ENCODE data around the gene JCAD.

JCAD gene

GRCh38 chr10:30051220-30051619, 8.2 kb downstream of the JCAD start:
- Histone ChIP-seq H3K4me2 (ENCODE audit: low read length, poor library complexity, severe bottlenecking) (no peak overlapping the region), H3K36me3 (ENCODE audit: control insufficient read depth in 1 of 2, insufficient read depth in 2 of 2, low read depth in 1 of 2, low read length in 2 of 2) (peaks cover 19 to 24% of the 10 kb centered on the region in 2 experiments), H3K27me3 (ENCODE audit: control insufficient read depth in 1 of 2, insufficient read depth in 1 of 2, low read length in 2 of 2) (no peaks in the 10 kb centered on the region), H3K4me3 (ENCODE audit: insufficient read depth in 1 of 2, low read depth in 1 of 2, low read length in 2 of 2) (no peak overlapping the region), H3K4me1 (ENCODE audit: control insufficient read depth, insufficient read depth, low read depth, low read length) (peaks cover 11% of the 10 kb centered on the region), H2AK5ac (ENCODE audit: low read length, severe bottlenecking) (no peak overlapping the region), H2BK15ac (ENCODE audit: low read depth, poor library complexity, severe bottlenecking) (no peak overlapping the region), H2BK120ac (ENCODE audit: low read depth, low read length) (no peak overlapping the region), H2BK5ac (ENCODE audit: low read depth, low read length, poor library complexity, severe bottlenecking) (no peak overlapping the region), H3K18ac (ENCODE audit: low read depth in 1 of 2, low read length in 2 of 2) (no peak overlapping the region), H4K8ac (ENCODE audit: low read length) (no peak overlapping the region), H2BK12ac (ENCODE audit: low read length in 2 of 2) (no peak overlapping the region), H2AFZ (ENCODE audit: low read depth, low read length) (no peak overlapping the region), H3K9ac (ENCODE audit: low read length) (no peak overlapping the region), H3K23ac (ENCODE audit: low read length in 2 of 2) (no peak overlapping the region), H3K14ac (ENCODE audit: low read length in 2 of 2) (no peak overlapping the region), H3K79me1 (replicated peaks; ENCODE audit: low read length, poor library complexity, severe bottlenecking) (peaks cover 17% of the 10 kb centered on the region), H4K91ac (ENCODE audit: low read length) (no peak overlapping the region), H3K4ac (ENCODE audit: low read depth in 1 of 2, low read length in 2 of 2) (no peak overlapping the region), H3K9me3 (ENCODE audit: control insufficient read depth, low read length) (no peaks in the 10 kb centered on the region), H3K27ac (ENCODE audit: low read length, poor library complexity, severe bottlenecking) (no peak overlapping the region)
- WGBS: 73% methylated on average over 4 of the region's 8 CpGs
- peak; percentile 18 for DNase-seq

GRCh38 chr10:30050411-30050810, 9.0 kb downstream of the JCAD start:
- no peak overlapping the region for H3K9ac ChIP-seq (ENCODE audit: low read length)
- H2BK12ac ChIP-seq (ENCODE audit: low read length in 2 of 2): no peak overlapping the region
- no peak overlapping the region for H3K4ac ChIP-seq (ENCODE audit: low read depth in 1 of 2, low read length in 2 of 2)
- no peak overlapping the region for H4K8ac ChIP-seq (ENCODE audit: low read length)
- no peak overlapping the region for H4K91ac ChIP-seq (ENCODE audit: low read length)
- peaks cover 11% of the 10 kb centered on the region for H3K4me1 ChIP-seq (ENCODE audit: control insufficient read depth, insufficient read depth, low read depth, low read length)
- H3K14ac ChIP-seq (ENCODE audit: low read length in 2 of 2): no peak overlapping the region
- H3K27me3 ChIP-seq (ENCODE audit: control insufficient read depth in 1 of 2, insufficient read depth in 1 of 2, low read length in 2 of 2): no peaks in the 10 kb centered on the region
- no peak overlapping the region for H3K27ac ChIP-seq (ENCODE audit: low read length, poor library complexity, severe bottlenecking)
- H2AFZ ChIP-seq (ENCODE audit: low read depth, low read length): no peak overlapping the region
- H2BK15ac ChIP-seq (ENCODE audit: low read depth, poor library complexity, severe bottlenecking): no peak overlapping the region
- peaks cover 25% of the 10 kb centered on the region for H3K79me1 ChIP-seq (replicated peaks; ENCODE audit: low read length, poor library complexity, severe bottlenecking)
- no peak overlapping the region for H3K23ac ChIP-seq (ENCODE audit: low read length in 2 of 2)
- H2BK5ac ChIP-seq (ENCODE audit: low read depth, low read length, poor library complexity, severe bottlenecking): no peak overlapping the region
- no peak overlapping the region for H2BK120ac ChIP-seq (ENCODE audit: low read depth, low read length)
- H2AK5ac ChIP-seq (ENCODE audit: low read length, severe bottlenecking): no peak overlapping the region
- no peak overlapping the region for H3K4me2 ChIP-seq (ENCODE audit: low read length, poor library complexity, severe bottlenecking)
- no peak overlapping the region for H3K4me3 ChIP-seq (ENCODE audit: insufficient read depth in 1 of 2, low read depth in 1 of 2, low read length in 2 of 2)
- H3K9me3 ChIP-seq (ENCODE audit: control insufficient read depth, low read length): no peaks in the 10 kb centered on the region
- DNase-seq: no peak
- 96% methylated on average over 3 of the region's 3 CpGs for WGBS
- peaks cover 27 to 32% of the 10 kb centered on the region in 2 experiments for H3K36me3 ChIP-seq (ENCODE audit: control insufficient read depth in 1 of 2, insufficient read depth in 2 of 2, low read depth in 1 of 2, low read length in 2 of 2)
- H3K18ac ChIP-seq (ENCODE audit: low read depth in 1 of 2, low read length in 2 of 2): no peak overlapping the region

GRCh38 chr10:30048768-30049517, 10.4 kb downstream of the JCAD start:
- Histone ChIP-seq H4K91ac (ENCODE audit: low read length) (no peak overlapping the region), H3K27ac (ENCODE audit: low read length, poor library complexity, severe bottlenecking) (no peak overlapping the region), H3K4me2 (ENCODE audit: low read length, poor library complexity, severe bottlenecking) (no peak overlapping the region), H3K18ac (ENCODE audit: low read depth in 1 of 2, low read length in 2 of 2) (no peak overlapping the region), H2BK5ac (ENCODE audit: low read depth, low read length, poor library complexity, severe bottlenecking) (no peak overlapping the region), H3K27me3 (ENCODE audit: control insufficient read depth in 1 of 2, insufficient read depth in 1 of 2, low read length in 2 of 2) (no peaks in the 10 kb centered on the region), H2BK15ac (ENCODE audit: low read depth, poor library complexity, severe bottlenecking) (no peak overlapping the region), H2AK5ac (ENCODE audit: low read length, severe bottlenecking) (no peak overlapping the region), H3K4me3 (ENCODE audit: insufficient read depth in 1 of 2, low read depth in 1 of 2, low read length in 2 of 2) (no peak overlapping the region), H3K14ac (ENCODE audit: low read length in 2 of 2) (peak overlapping the region in 1 of 2 experiments; percentile 9), H3K9me3 (ENCODE audit: control insufficient read depth, low read length) (no peaks in the 10 kb centered on the region), H2AFZ (ENCODE audit: low read depth, low read length) (no peak overlapping the region), H3K9ac (ENCODE audit: low read length) (no peak overlapping the region), H3K4me1 (ENCODE audit: control insufficient read depth, insufficient read depth, low read depth, low read length) (peaks cover 11% of the 10 kb centered on the region), H3K79me1 (replicated peaks; ENCODE audit: low read length, poor library complexity, severe bottlenecking) (peaks cover 33% of the 10 kb centered on the region), H4K8ac (ENCODE audit: low read length) (no peak overlapping the region), H2BK12ac (ENCODE audit: low read length in 2 of 2) (no peak overlapping the region), H2BK120ac (ENCODE audit: low read depth, low read length) (no peak overlapping the region), H3K36me3 (ENCODE audit: control insufficient read depth in 1 of 2, insufficient read depth in 2 of 2, low read depth in 1 of 2, low read length in 2 of 2) (peaks cover 36 to 45% of the 10 kb centered on the region in 2 experiments), H3K4ac (ENCODE audit: low read depth in 1 of 2, low read length in 2 of 2) (no peak overlapping the region), H3K23ac (ENCODE audit: low read length in 2 of 2) (no peak overlapping the region)
- WGBS: 95% methylated on average over 17 of the region's 18 CpGs
- DNase-seq: no peak

- H3K4me2 ChIP-seq (ENCODE audit: low read length, poor library complexity, severe bottlenecking): no peak overlapping the region
- no peak for DNase-seq
- no peak overlapping the region for H3K23ac ChIP-seq (ENCODE audit: low read length in 2 of 2)
- no peaks in the 10 kb centered on the region for H3K27me3 ChIP-seq (ENCODE audit: control insufficient read depth in 1 of 2, insufficient read depth in 1 of 2, low read length in 2 of 2)
- H3K4me3 ChIP-seq (ENCODE audit: insufficient read depth in 1 of 2, low read depth in 1 of 2, low read length in 2 of 2): no peak overlapping the region
- no peak overlapping the region for H4K8ac ChIP-seq (ENCODE audit: low read length)
- H2AFZ ChIP-seq (ENCODE audit: low read depth, low read length): no peak overlapping the region
- no peak overlapping the region for H3K27ac ChIP-seq (ENCODE audit: low read length, poor library complexity, severe bottlenecking)
- no peak overlapping the region for H2BK12ac ChIP-seq (ENCODE audit: low read length in 2 of 2)
- 97% methylated on average over 9 of the region's 11 CpGs for WGBS
- H4K91ac ChIP-seq (ENCODE audit: low read length): no peak overlapping the region
- no peak overlapping the region for H2AK5ac ChIP-seq (ENCODE audit: low read length, severe bottlenecking)
- peaks cover 38% of the 10 kb centered on the region for H3K79me1 ChIP-seq (replicated peaks; ENCODE audit: low read length, poor library complexity, severe bottlenecking)
- H3K14ac ChIP-seq (ENCODE audit: low read length in 2 of 2): no peak overlapping the region
- no peak overlapping the region for H2BK15ac ChIP-seq (ENCODE audit: low read depth, poor library complexity, severe bottlenecking)
- H2BK5ac ChIP-seq (ENCODE audit: low read depth, low read length, poor library complexity, severe bottlenecking): no peak overlapping the region
- no peak overlapping the region for H3K18ac ChIP-seq (ENCODE audit: low read depth in 1 of 2, low read length in 2 of 2)
- H3K36me3 ChIP-seq (ENCODE audit: control insufficient read depth in 1 of 2, insufficient read depth in 2 of 2, low read depth in 1 of 2, low read length in 2 of 2): peaks cover 41 to 54% of the 10 kb centered on the region in 2 experiments
- no peak overlapping the region for H3K4ac ChIP-seq (ENCODE audit: low read depth in 1 of 2, low read length in 2 of 2)
- peaks cover 6% of the 10 kb centered on the region for H3K4me1 ChIP-seq (ENCODE audit: control insufficient read depth, insufficient read depth, low read depth, low read length)
- no peak overlapping the region for H2BK120ac ChIP-seq (ENCODE audit: low read depth, low read length)
- no peak overlapping the region for H3K9ac ChIP-seq (ENCODE audit: low read length)
- H3K9me3 ChIP-seq (ENCODE audit: control insufficient read depth, low read length): no peaks in the 10 kb centered on the region
These were observed 11.4 kb downstream of the JCAD start for GRCh38 chr10:30047924-30048531.
